HL-60/S4 (cell line): Measurements from ENCODE around the gene FSIP1.

Experiments used
- in situ Hi-C: fragments of 300-500 bp; cut with MboI; formaldehyde crosslinking; loops from 2 replicates; pipeline ENCODE4 v1.14.3; 2022; ENCODE audit warnings: low sequenced_read_pairs

The FSIP1 gene

GRCh38 chr15:39574427-39574826 is 208.2 kb downstream of the FSIP1 start:
- in situ Hi-C loops = no loop called here

- in situ Hi-C loops = no loop called here
Observed at GRCh38 chr15:39573844-39574243, 208.8 kb downstream of the FSIP1 start.

DNA sequence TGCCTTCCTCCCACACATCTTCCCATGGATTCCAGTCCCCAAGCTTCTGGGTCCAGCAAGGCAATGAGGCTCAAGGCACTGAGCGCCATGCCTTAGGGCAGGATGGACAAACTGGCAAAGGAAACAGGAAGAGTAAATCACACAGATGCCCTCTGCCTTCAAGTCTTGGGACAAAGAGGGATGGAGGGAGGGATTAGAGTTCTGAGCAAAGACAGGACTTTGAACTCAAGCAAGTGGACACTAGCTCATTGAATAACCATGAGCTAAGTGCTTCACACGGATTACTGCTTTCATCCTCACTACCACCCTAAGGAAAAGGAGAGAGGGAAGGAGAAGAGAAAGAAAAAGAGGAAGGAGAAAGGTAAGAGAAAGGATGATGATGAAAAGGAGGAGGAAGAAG is 209.4 kb downstream of the FSIP1 start:
- in situ Hi-C loops = no loop called here

- in situ Hi-C loops = no loop called here
Observed at GRCh38 chr15:39565851-39566250, 216.8 kb downstream of the FSIP1 start.

- in situ Hi-C loops = no loop called here
Observed at GRCh38 chr15:39564972-39565665, 217.5 kb downstream of the FSIP1 start.

- in situ Hi-C loops = no loop called here
Observed at GRCh38 chr15:39558421-39558820, 224.2 kb downstream of the FSIP1 start.

DNA sequence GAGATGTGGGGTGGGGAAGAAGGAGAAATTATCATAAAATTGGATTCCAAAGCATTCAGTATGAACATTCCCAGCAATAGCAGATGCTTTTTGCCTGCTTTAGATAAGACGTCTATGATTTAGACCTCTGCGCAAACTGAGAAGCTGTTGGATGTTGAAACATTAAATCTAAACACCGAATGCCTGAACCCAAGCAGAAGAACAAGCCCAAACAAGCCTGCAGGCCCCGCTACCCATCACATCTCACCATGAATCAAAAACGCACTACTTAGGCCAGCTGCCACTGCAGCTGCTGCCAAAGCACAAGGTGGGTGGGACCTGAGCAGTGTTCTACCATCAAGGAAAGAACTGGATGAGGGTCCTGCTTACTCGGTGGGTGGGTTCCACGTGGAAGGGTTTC is 226.2 kb downstream of the FSIP1 start:
- in situ Hi-C loops = no loop called here

DNA sequence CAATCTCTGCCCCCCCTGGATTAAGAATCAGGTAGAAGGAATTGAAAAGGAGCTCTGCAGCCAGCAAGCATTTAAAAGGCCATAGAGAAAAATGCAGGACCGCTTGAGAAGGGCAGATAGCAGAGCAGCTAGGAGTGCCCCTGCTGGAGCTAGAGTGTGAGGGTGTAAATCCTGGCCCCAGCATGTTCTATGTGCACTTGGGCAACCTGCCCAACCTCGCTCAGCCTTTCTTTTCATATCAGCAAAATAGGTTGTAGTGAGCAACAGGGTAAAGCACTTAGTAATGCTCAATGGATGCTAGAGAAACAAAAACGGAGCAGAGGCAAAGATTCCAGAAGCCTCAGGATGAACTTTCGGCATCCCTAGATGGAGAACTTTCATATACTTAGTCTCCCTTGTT is 226.8 kb downstream of the FSIP1 start:
- in situ Hi-C loops = no loop called here

- in situ Hi-C loops = no loop called here
Observed at GRCh38 chr15:39554746-39555387, 227.8 kb downstream of the FSIP1 start.

DNA sequence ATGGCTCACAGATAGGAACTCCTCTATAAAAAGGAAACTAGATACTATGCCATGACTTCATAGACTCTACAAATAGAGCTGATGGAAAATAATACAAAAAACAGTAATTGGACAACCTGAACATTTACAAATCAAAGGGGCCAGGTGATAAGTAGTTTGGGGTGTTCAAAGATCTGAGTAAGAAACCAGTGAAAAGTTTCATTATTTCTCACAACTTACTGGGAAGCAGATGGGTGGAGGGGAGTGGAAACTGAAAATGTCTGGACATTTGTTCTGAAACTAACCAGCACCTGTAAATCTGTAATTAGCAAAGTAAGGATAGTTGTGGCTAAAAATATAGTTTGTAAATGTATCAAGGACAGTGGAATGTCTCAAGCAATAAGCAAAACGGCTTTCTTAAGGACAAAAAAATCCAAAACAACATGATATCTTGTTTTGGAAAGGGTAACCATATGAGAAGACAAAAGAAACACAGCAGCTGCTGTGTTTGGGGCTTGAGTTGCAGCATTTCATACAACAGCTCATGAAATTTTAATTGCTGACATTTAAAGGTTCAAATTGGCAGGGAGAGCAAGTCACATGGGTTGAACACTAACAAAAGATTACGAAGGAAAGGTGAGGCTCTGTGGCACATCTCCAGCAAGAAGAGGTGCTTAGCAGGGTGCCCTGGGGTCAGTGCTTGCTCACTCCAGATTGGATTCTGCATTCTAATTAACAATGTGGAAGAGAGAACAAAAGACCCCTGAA is 228.5 kb downstream of the FSIP1 start:
- in situ Hi-C loops = no loop called here

- in situ Hi-C loops = no loop called here
Observed at GRCh38 chr15:39552556-39552955, 230.1 kb downstream of the FSIP1 start.

DNA sequence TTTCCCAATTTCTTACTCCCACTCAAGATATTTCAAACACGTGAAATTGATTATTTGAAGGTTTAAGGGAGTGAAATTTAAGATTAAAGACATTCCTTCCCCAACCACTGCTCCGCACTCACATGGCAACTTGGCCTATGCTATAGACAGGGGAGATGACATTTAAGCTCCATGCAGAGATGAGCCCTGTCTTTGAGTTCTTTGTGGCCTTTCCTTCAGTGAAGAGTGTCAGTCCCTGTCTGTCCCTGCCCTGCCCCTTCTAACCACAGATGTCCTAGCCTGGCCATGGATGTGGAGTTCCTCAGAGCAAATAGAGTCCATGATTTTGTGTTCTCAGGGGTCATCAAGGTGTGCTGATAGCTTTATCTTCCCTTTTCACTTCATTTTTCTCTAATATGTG is 231.2 kb downstream of the FSIP1 start:
- in situ Hi-C loops = no loop called here
